HCT116 (cell line): ENCODE measurements around the gene RUNX1. TPM values are rescaled to one million over a fixed set of nuclear protein-coding genes. Genes with fewer than 3 reads are reported as not detected.

ENCODE experiments used
- ATAC-seq: fragments of 200-7000 bp; cut with Tn5 transposase; 2 replicates; pipeline ENCODE4 v1.9.1; 2020; ENCODE audit warnings: mild to moderate bottlenecking, moderate library complexity
- BruUV-seq: library from RNA; stranded (reverse); fragments of 400-500 nt; replicated peaks from 2 replicates; lab custom pipeline; 2021; lab: Mats Ljungman, UMichigan
- CTCF ChIA-PET: fragments of 300-600 bp; sonication (Branson Sonifier 250); formaldehyde crosslinking; loops from one replicate; lab custom pipeline; 2021; ENCODE audit warnings: antibody characterized with exemption; lab: Charles Lee
- POLR2A ChIA-PET: fragments of 300-600, 350-600 bp; sonication (Branson Sonifier 250); formaldehyde crosslinking; loops from one replicate; lab custom pipeline; 2021; ENCODE audit warnings: antibody characterized with exemption; lab: Charles Lee
- RAD21 ChIA-PET, 2 experiments: fragments of 300-600 bp; sonication (Branson Sonifier 250); formaldehyde crosslinking; loops; one replicate each; lab custom pipeline; 2023; ENCODE audit warnings: low total read pairs in 2 of 2; ENCODE audit not compliant: uncharacterized antibody in 2 of 2, unreplicated experiment in 2 of 2, low non-redundant PET in 1 of 2; lab: Charles Lee
- DNase-seq: peaks from one replicate; pipeline ENCODE4 v3.0.0-alpha.2; 2010; ENCODE audit warnings: low read depth, low spot score
- H2AFZ ChIP-seq: fragments of 200-600 bp; shearing (Covaris generic), sonication (generic); 2 replicates; pipeline ENCODE4 v1.6.1; 2017; ENCODE audit warnings: low read depth, mixed run types, mixed read lengths, antibody characterized with exemption, low read length; ENCODE audit not compliant: poor library complexity, severe bottlenecking
- H3K27ac ChIP-seq: 2 replicates; pipeline ENCODE4 v1.5.1; 2012; ENCODE audit warnings: low read depth, low read length
- H3K27me3 ChIP-seq: fragments of 200-600 bp; sonication (generic); 2 replicates; pipeline ENCODE4 v1.6.1; 2016; ENCODE audit warnings: mixed run types, low read length, mixed read lengths; ENCODE audit not compliant: insufficient read depth
- H3K36me3 ChIP-seq, 2 experiments: fragments of 200-500 bp in 1 of 2; fragments of 200-600 bp in 1 of 2; sonication (Bioruptor generic) in 1 of 2; sonication (generic) in 1 of 2; 2 replicates each; pipeline versions ENCODE4 v1.5.1 to v1.6.1; 2014 to 2016; ENCODE audit warnings: low read length in 2 of 2, inconsistent platforms in 1 of 2, mixed read lengths in 1 of 2, mixed run types in 1 of 2; ENCODE audit not compliant: insufficient read depth in 2 of 2, control insufficient read depth in 1 of 2
- H3K4me1 ChIP-seq, 2 experiments: fragments of 200-600 bp in 1 of 2; sonication (generic) in 1 of 2; 2 replicates each; pipeline versions ENCODE4 v1.5.1 to v1.6.1; 2012 to 2017; ENCODE audit warnings: low read length in 2 of 2, inconsistent platforms in 1 of 2, mild to moderate bottlenecking in 1 of 2, mixed read lengths in 1 of 2, mixed run types in 1 of 2, moderate library complexity in 1 of 2; ENCODE audit not compliant: insufficient read depth in 2 of 2, control insufficient read depth in 1 of 2
- H3K4me2 ChIP-seq: fragments of 200-600 bp; sonication (generic); 2 replicates; pipeline ENCODE4 v1.6.1; 2017; ENCODE audit warnings: mixed run types, low read length, mixed read lengths
- H3K4me3 ChIP-seq, 2 experiments: fragments of 200-600 bp in 1 of 2; sonication (generic) in 1 of 2; replicated peaks in 1 of 2; 2 replicates each; pipeline ENCODE4 v1.5.1; 2011 to 2016; ENCODE audit warnings: low read length in 2 of 2, control low read depth in 1 of 2, low read depth in 1 of 2, mild to moderate bottlenecking in 1 of 2, mixed read lengths in 1 of 2, mixed run types in 1 of 2
- H3K79me2 ChIP-seq: fragments of 200-600 bp; sonication (generic); 2 replicates; pipeline ENCODE4 v1.6.1; 2017; ENCODE audit warnings: mild to moderate bottlenecking, mixed run types, low read length, moderate library complexity, mixed read lengths; ENCODE audit not compliant: insufficient read depth
- H3K9ac ChIP-seq: fragments of 200-600 bp; sonication (generic); 2 replicates; pipeline ENCODE4 v1.6.1; 2016; ENCODE audit warnings: low read length, mixed read lengths
- H3K9me2 ChIP-seq: fragments of 200-600 bp; sonication (generic), shearing (Covaris generic); 2 replicates; pipeline ENCODE4 v1.6.1; 2017; ENCODE audit warnings: mixed run types, mild to moderate bottlenecking, moderate library complexity; ENCODE audit not compliant: insufficient read depth
- H3K9me3 ChIP-seq, 2 experiments: fragments of 200-500 bp in 1 of 2; fragments of 200-600 bp in 1 of 2; sonication (Bioruptor generic) in 1 of 2; sonication (generic) in 1 of 2; 2 replicates each; pipeline ENCODE4 v1.6.1; 2014 to 2017; ENCODE audit warnings: low read length in 2 of 2, mixed read lengths in 2 of 2, inconsistent platforms in 1 of 2, low read depth in 1 of 2, mild to moderate bottlenecking in 1 of 2, mixed run types in 1 of 2, moderate library complexity in 1 of 2; ENCODE audit not compliant: control insufficient read depth in 1 of 2, insufficient read depth in 1 of 2
- H4K20me1 ChIP-seq: fragments of 200-600 bp; sonication (generic), shearing (Covaris generic); 2 replicates; pipeline ENCODE4 v1.6.1; 2017; ENCODE audit warnings: mixed run types, mild to moderate bottlenecking, moderate library complexity; ENCODE audit not compliant: insufficient read depth
- CBX3 ChIP-seq: IDR thresholded peaks from 2 replicates; pipeline ENCODE4 v1.6.1; 2012; ENCODE audit warnings: low read depth
- CEBPB ChIP-seq: IDR thresholded peaks from 2 replicates; pipeline ENCODE4 v1.6.1; 2012; ENCODE audit warnings: low read depth
- EZH2 ChIP-seq: fragments of 200-600 bp; sonication (generic); IDR thresholded peaks from 2 replicates; pipeline ENCODE4 v1.6.1; 2017; ENCODE audit warnings: antibody characterized with exemption, mixed run types
- YY1 ChIP-seq: IDR thresholded peaks from 2 replicates; pipeline ENCODE4 v1.6.1; 2011; ENCODE audit warnings: low read length, low read depth, moderate library complexity, mild to moderate bottlenecking; ENCODE audit not compliant: insufficient replicate concordance; ENCODE audit errors: extremely low read depth
- intact Hi-C: fragments of 100-400 bp; cut with micrococcal nuclease; formaldehyde crosslinking; loops from 2 replicates; pipeline ENCODE4 v1.10.0; 2022
- total RNA-seq: library from RNA; stranded (reverse); gene quantifications from one replicate; pipeline ENCODE4 v1.2.1, GENCODE V29; 2021; ENCODE audit not compliant: unreplicated experiment

The RUNX1 gene
- total RNA-seq, 1 experiment from 2014 or later, result 33.5 TPM

DNA sequence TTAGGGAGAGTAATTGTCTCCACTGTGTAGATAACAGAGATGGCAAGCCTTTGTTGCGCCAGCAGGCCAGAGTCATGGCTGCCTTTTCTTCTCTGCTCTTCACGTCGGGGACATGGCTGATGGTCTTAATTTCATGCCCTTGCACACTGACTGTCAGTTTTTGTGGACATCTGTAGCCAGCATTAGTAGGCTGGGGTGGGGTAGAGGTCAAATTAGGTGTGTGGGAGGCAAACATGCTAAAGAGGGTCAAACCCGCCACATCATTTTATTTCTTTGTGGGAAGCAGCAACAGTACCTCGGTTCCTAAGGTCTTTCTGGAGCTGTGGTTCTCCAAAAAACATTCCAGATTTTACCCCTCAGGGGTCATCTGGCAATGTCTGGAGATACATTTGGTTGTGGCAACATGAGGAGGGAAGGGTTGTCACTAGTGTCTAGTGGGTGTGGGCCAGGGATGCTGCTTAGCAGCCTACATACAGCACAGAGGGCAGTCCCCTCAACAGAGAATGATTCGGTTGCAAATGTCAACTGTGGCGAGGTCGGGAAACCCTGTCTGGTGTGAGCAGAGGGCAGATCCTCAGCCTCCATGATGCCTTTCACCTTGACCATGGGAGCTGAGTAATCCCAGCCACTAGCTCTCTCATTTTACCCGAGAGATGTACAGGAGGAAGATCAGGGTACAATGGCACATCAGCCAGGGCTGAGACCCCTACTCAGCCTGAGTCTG is 14.7 kb downstream of the RUNX1 start:
- Histone ChIP-seq H3K36me3 (no peaks in the 10 kb centered on the region), H3K9ac (no peak overlapping the region), H3K27ac (no peak overlapping the region), H4K20me1 (no peaks in the 10 kb centered on the region), H3K9me2 (no peaks in the 10 kb centered on the region), H3K27me3 (no peaks in the 10 kb centered on the region), H2AFZ (no peak overlapping the region), H3K9me3 (no peaks in the 10 kb centered on the region), H3K79me2 (no peaks in the 10 kb centered on the region), H3K4me2 (no peak overlapping the region), H3K4me1 (no peaks in the 10 kb centered on the region), H3K4me3 (no peak overlapping the region)
- no peak for DNase-seq
- RAD21 ChIA-PET, result no interaction called here
- no TSS peak for BruUV-seq
- CTCF ChIA-PET, result no interaction called here
- no peak for ATAC-seq
- POLR2A ChIA-PET, result no interaction called here
- TF ChIP-seq CBX3 (no peak), EZH2 (no peak)
- intact Hi-C loops, result no loop called here

DNA sequence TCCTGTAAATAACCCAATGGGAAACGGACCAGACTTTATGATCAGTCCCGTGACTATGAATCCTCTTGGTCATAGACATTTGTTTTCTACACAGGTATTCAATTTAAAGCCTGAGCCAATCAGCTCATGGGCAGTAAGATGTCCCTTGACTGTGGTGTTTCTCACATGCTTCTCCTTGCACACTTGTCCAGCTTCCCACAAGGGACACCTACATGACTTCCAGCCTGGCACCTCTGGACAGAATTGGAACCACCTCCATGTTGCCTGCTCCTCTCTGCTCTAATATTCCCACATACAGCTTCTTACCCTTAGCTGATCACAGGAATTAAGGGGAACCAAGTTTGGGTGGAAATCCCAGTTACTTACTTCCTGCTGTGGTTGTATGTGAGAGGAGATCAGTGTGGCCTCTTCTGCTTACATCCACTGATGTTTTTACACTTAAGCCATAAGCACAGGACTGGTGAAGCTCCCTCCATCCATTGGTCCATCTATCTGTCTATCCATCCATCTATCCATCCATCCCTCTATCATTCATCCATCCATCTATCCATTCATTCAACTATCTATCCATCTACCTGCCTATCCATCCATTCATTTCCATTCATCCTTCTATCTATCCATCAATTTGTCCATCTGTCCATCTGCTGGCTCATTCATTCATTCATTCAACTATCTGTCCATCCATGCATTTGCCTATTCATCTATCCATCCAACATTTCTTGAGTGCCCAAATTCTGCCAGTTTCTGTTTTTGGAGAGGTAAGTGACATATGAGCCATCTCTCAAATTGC is 16.4 kb downstream of the RUNX1 start:
- H3K9me3 ChIP-seq, result no peaks in the 10 kb centered on the region
- H3K79me2 ChIP-seq, result no peaks in the 10 kb centered on the region
- H3K9ac ChIP-seq, result no peak overlapping the region
- no peak for TF ChIP-seq CEBPB
- TF ChIP-seq YY1, result no peak
- TF ChIP-seq, all 23 proteins: peak for 0
- no peaks in the 10 kb centered on the region for H3K36me3 ChIP-seq
- no peaks in the 10 kb centered on the region for H4K20me1 ChIP-seq
- no peak overlapping the region for H3K4me3 ChIP-seq
- BruUV-seq, result no TSS peak
- ChIA-PET POLR2A (no interaction called here), RAD21 (no interaction called here), CTCF (no interaction called here)
- no peaks in the 10 kb centered on the region for H3K27me3 ChIP-seq
- H3K4me1 ChIP-seq, result no peaks in the 10 kb centered on the region
- H3K9me2 ChIP-seq, result no peaks in the 10 kb centered on the region
- H3K27ac ChIP-seq, result no peak overlapping the region
- H2AFZ ChIP-seq, result no peak overlapping the region
- DNase-seq (no peak), ATAC-seq (no peak)
- no peak overlapping the region for H3K4me2 ChIP-seq
- intact Hi-C loops, result no loop called here
